ENCODE results near the gene TMEM156. TPM values are rescaled to one million over a fixed set of nuclear protein-coding genes. Genes with fewer than 3 reads are reported as not detected.

TMEM156 gene
- polyA plus RNA-seq, 1 of the 3 experiments (the other 2 are of a cell fraction): 0.13 TPM

- no peak overlapping the region for H2AFZ ChIP-seq (ENCODE audit: low read depth)
- H3K4me2 ChIP-seq: no peak overlapping the region
- no peak for TF ChIP-seq FOXJ3 (CRISPR knock-in tag; IDR thresholded peaks at IDR 0.05)
- TF ChIP-seq RAD21 (IDR thresholded peaks at IDR 0.05; ENCODE audit: low read length): no peak
- over 99% methylated on average over 5 of the region's 9 CpGs for WGBS (ENCODE audit: low lambda C conversion rate)
- POLR2A ChIA-PET: no interaction called here
- no peak overlapping the region for H3K27ac ChIP-seq (ENCODE audit: low read depth in 2 of 2, low read length in 1 of 2)
- H3K79me2 ChIP-seq (ENCODE audit: insufficient read depth): no peaks in the 10 kb centered on the region
- no peaks in the 10 kb centered on the region for H3K27me3 ChIP-seq (ENCODE audit: insufficient read depth)
- peaks cover 0 to 18% of the 10 kb centered on the region in 2 experiments; a peak in 2 of 4 replicates for H3K4me1 ChIP-seq (ENCODE audit: control insufficient read depth in 1 of 2, insufficient read depth in 2 of 2, low read depth in 1 of 2, low read length in 1 of 2)
- CTCF ChIA-PET: interaction anchor here (0.6 to 1.1 kb wide), 2 partner anchors 13 to 26 kb away, joined by 4 read pairs; no protein-coding TSS in a partner anchor
- H4K20me1 ChIP-seq (ENCODE audit: insufficient read depth): no peaks in the 10 kb centered on the region
- no peaks in the 10 kb centered on the region for H3K9me2 ChIP-seq
- peaks cover 8 to 57% of the 10 kb centered on the region in 2 experiments for H3K36me3 ChIP-seq (replicated peaks in 1 of 2; ENCODE audit: control insufficient read depth in 1 of 2, insufficient read depth in 2 of 2, low read length in 1 of 2)
- no peak for DNase-seq
- no peak overlapping the region for H3K4me3 ChIP-seq (ENCODE audit: low read depth in 2 of 2, low read length in 1 of 2)
- H3K9ac ChIP-seq: no peak overlapping the region
- no peaks in the 10 kb centered on the region for H3F3A ChIP-seq (replicated peaks; ENCODE audit: insufficient read depth)
- H3K9me3 ChIP-seq: no peaks in the 10 kb centered on the region
These were observed 103.2 kb downstream of the TMEM156 start for GRCh38 chr4:38928974-38929373.

GRCh38 chr4:38928568-38928967 is 103.6 kb downstream of the TMEM156 start:
- H3K79me2 ChIP-seq (ENCODE audit: insufficient read depth): no peaks in the 10 kb centered on the region
- H3K4me3 ChIP-seq (ENCODE audit: low read depth in 2 of 2, low read length in 1 of 2): no peak overlapping the region
- TF ChIP-seq TCF12 (IDR thresholded peaks at IDR 0.05) (no peak), FOXJ3 (CRISPR knock-in tag; IDR thresholded peaks at IDR 0.05) (no peak)
- no peak overlapping the region for H2AFZ ChIP-seq (ENCODE audit: low read depth)
- no peak overlapping the region for H3K9ac ChIP-seq
- H3K9me3 ChIP-seq: no peaks in the 10 kb centered on the region
- WGBS (ENCODE audit: low lambda C conversion rate): 87% methylated on average over 3 of the region's 3 CpGs
- no peak overlapping the region for H3K27ac ChIP-seq (ENCODE audit: low read depth in 2 of 2, low read length in 1 of 2)
- peaks cover 8 to 53% of the 10 kb centered on the region in 2 experiments for H3K36me3 ChIP-seq (replicated peaks in 1 of 2; ENCODE audit: control insufficient read depth in 1 of 2, insufficient read depth in 2 of 2, low read length in 1 of 2)
- POLR2A ChIA-PET: no interaction called here
- H3K9me2 ChIP-seq: no peaks in the 10 kb centered on the region
- CTCF ChIA-PET: interaction anchor here (0.6 to 1.1 kb wide), 2 partner anchors 14 to 26 kb away, joined by 4 read pairs; no protein-coding TSS in a partner anchor
- H3K4me1 ChIP-seq (ENCODE audit: control insufficient read depth in 1 of 2, insufficient read depth in 2 of 2, low read depth in 1 of 2, low read length in 1 of 2): peaks cover 0 to 18% of the 10 kb centered on the region in 2 experiments; a peak in 2 of 4 replicates
- no peak overlapping the region for H3K4me2 ChIP-seq
- no peaks in the 10 kb centered on the region for H4K20me1 ChIP-seq (ENCODE audit: insufficient read depth)
- H3F3A ChIP-seq (replicated peaks; ENCODE audit: insufficient read depth): no peaks in the 10 kb centered on the region
- no peaks in the 10 kb centered on the region for H3K27me3 ChIP-seq (ENCODE audit: insufficient read depth)
- no peak for DNase-seq

DNA sequence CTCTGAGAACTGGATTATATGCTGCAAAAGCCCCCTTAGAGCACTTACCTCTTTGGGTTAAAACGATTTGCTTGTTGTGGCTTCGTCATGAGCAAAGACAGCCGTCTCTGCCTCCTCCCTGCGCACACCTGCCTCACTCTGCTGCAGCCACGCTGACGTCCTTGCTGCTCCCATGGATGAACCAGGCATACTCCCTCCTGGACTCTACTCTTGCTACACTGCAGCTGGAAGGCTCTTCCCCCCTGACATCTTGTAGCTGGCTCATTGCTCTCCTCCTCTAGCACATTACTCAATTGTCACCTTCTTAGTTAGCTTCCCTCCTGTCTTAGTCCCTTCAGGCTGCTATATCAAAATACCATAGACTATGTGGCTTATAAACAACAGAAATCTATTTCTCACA is 105.3 kb downstream of the TMEM156 start:
- Histone ChIP-seq H3K27ac (ENCODE audit: low read depth in 2 of 2, low read length in 1 of 2) (no peak overlapping the region), H3K4me1 (ENCODE audit: control insufficient read depth in 1 of 2, insufficient read depth in 2 of 2, low read depth in 1 of 2, low read length in 1 of 2) (peaks cover 0 to 18% of the 10 kb centered on the region in 2 experiments; a peak in 2 of 4 replicates), H3K9me2 (no peaks in the 10 kb centered on the region), H3K9ac (no peak overlapping the region), H3K36me3 (replicated peaks in 1 of 2; ENCODE audit: control insufficient read depth in 1 of 2, insufficient read depth in 2 of 2, low read length in 1 of 2) (peaks cover 10 to 39% of the 10 kb centered on the region in 2 experiments), H3K27me3 (ENCODE audit: insufficient read depth) (no peaks in the 10 kb centered on the region), H3F3A (replicated peaks; ENCODE audit: insufficient read depth) (no peaks in the 10 kb centered on the region), H3K4me3 (ENCODE audit: low read depth in 2 of 2, low read length in 1 of 2) (no peak overlapping the region), H2AFZ (ENCODE audit: low read depth) (no peak overlapping the region), H3K9me3 (no peaks in the 10 kb centered on the region), H4K20me1 (ENCODE audit: insufficient read depth) (no peaks in the 10 kb centered on the region), H3K79me2 (ENCODE audit: insufficient read depth) (no peaks in the 10 kb centered on the region), H3K4me2 (no peak overlapping the region)
- ChIA-PET CTCF (interaction anchor here (0.6 to 2.4 kb wide), 2 partner anchors 162 to 208 kb away, joined by 3 to 7 read pairs; no protein-coding TSS in a partner anchor), POLR2A (interaction anchor here (0.9 to 1.3 kb wide), 2 partner anchors 20 to 21 kb away, joined by 3 to 4 read pairs; no protein-coding TSS in a partner anchor)
- 91% methylated on average over 6 of the region's 6 CpGs for WGBS (ENCODE audit: low lambda C conversion rate)
- no peak for DNase-seq
- TF ChIP-seq RXRA (IDR thresholded peaks at IDR 0.05; ENCODE audit: borderline replicate concordance, low read depth) (no peak), EZH2phosphoT487 (IDR thresholded peaks at IDR 0.05; ENCODE audit: borderline replicate concordance, low read depth) (no peak), GATA2 (CRISPR knock-in tag; IDR thresholded peaks at IDR 0.05) (no peak), MXI1 (IDR thresholded peaks at IDR 0.05; ENCODE audit: low read depth, low read length) (no peak), FOSL2 (IDR thresholded peaks at IDR 0.05; ENCODE audit: borderline replicate concordance, low read depth) (no peak), JUND (IDR thresholded peaks at IDR 0.05) (no peak), FOXM1 (IDR thresholded peaks at IDR 0.05; ENCODE audit: low read depth) (no peak), ELF1 (IDR thresholded peaks at IDR 0.05) (no peak), RAD21 (IDR thresholded peaks at IDR 0.05; ENCODE audit: low read length) (no peak), USF2 (IDR thresholded peaks at IDR 0.05; ENCODE audit: borderline replicate concordance, low read depth, low read length) (no peak), CTCF (IDR thresholded peaks at IDR 0.05) (no peak), NFIC (IDR thresholded peaks at IDR 0.05; ENCODE audit: borderline replicate concordance) (no peak), GABPA (IDR thresholded peaks at IDR 0.05; ENCODE audit: low read depth) (no peak), CHD2 (IDR thresholded peaks at IDR 0.05; ENCODE audit: low read length, partially characterized antibody) (no peak)
- TF ChIP-seq, protein P1, sequence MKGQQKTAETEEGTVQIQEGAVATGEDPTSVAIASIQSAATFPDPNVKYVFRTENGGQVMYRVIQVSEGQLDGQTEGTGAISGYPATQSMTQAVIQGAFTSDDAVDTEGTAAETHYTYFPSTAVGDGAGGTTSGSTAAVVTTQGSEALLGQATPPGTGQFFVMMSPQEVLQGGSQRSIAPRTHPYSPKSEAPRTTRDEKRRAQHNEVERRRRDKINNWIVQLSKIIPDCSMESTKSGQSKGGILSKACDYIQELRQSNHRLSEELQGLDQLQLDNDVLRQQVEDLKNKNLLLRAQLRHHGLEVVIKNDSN (IDR thresholded peaks at IDR 0.05; ENCODE audit: borderline replicate concordance, low read depth): no peak
- TF ChIP-seq, protein P2, sequence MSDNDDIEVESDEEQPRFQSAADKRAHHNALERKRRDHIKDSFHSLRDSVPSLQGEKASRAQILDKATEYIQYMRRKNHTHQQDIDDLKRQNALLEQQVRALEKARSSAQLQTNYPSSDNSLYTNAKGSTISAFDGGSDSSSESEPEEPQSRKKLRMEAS (IDR thresholded peaks at IDR 0.05; ENCODE audit: low read depth): no peak
- TF ChIP-seq, protein P3, sequence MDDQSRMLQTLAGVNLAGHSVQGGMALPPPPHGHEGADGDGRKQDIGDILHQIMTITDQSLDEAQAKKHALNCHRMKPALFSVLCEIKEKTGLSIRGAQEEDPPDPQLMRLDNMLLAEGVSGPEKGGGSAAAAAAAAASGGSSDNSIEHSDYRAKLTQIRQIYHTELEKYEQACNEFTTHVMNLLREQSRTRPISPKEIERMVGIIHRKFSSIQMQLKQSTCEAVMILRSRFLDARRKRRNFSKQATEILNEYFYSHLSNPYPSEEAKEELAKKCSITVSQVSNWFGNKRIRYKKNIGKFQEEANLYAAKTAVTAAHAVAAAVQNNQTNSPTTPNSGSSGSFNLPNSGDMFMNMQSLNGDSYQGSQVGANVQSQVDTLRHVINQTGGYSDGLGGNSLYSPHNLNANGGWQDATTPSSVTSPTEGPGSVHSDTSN (IDR thresholded peaks at IDR 0.05): no peak
